Adipocyte (in vitro differentiated cells): ENCODE results near the gene COG5.

ENCODE experiments used
- DNase-seq: peaks from one replicate; pipeline ENCODE4 v3.0.0-alpha.2; 2015; ENCODE audit warnings: low read depth
- H3K27me3 ChIP-seq: replicated peaks from 2 replicates; pipeline ENCODE4 v1.7.0; 2013; ENCODE audit warnings: mild to moderate bottlenecking, low read length, moderate library complexity; ENCODE audit not compliant: control insufficient read depth, insufficient read depth
- H3K36me3 ChIP-seq: 2 replicates; pipeline ENCODE4 v1.7.0; 2013; ENCODE audit warnings: low read length, mild to moderate bottlenecking, moderate library complexity; ENCODE audit not compliant: control insufficient read depth, insufficient read depth, severe bottlenecking
- H3K4me1 ChIP-seq: 2 replicates; pipeline ENCODE4 v1.7.0; 2013; ENCODE audit warnings: mild to moderate bottlenecking, low read length, moderate library complexity; ENCODE audit not compliant: control insufficient read depth, insufficient read depth
- H3K4me3 ChIP-seq: 2 replicates; pipeline ENCODE4 v1.7.0; 2013; ENCODE audit warnings: mild to moderate bottlenecking, low read length, moderate library complexity
- H3K9ac ChIP-seq: 2 replicates; pipeline ENCODE4 v1.7.0; 2013; ENCODE audit warnings: mild to moderate bottlenecking, low read length, moderate library complexity
- H3K9me3 ChIP-seq: 2 replicates; pipeline ENCODE4 v1.7.0; 2013; ENCODE audit warnings: mild to moderate bottlenecking, low read length, moderate library complexity; ENCODE audit not compliant: control insufficient read depth

The COG5 gene

GRCh38 chr7:107213945-107214344 lies 349.8 kb downstream of the COG5 start:
- Histone ChIP-seq H3K9me3 (no peaks in the 10 kb centered on the region), H3K27me3 (no peaks in the 10 kb centered on the region), H3K4me1 (peaks cover 13% of the 10 kb centered on the region), H3K36me3 (peaks cover 14% of the 10 kb centered on the region), H3K4me3 (no peak overlapping the region), H3K9ac (no peak overlapping the region)
- no peak for DNase-seq

- Histone ChIP-seq H3K4me3 (no peak overlapping the region), H3K36me3 (peaks cover 14% of the 10 kb centered on the region), H3K9ac (no peak overlapping the region), H3K4me1 (peaks cover 19% of the 10 kb centered on the region), H3K27me3 (no peaks in the 10 kb centered on the region), H3K9me3 (no peaks in the 10 kb centered on the region)
- DNase-seq, result no peak
These were observed 350.4 kb downstream of the COG5 start for GRCh38 chr7:107213193-107213788.

GRCh38 chr7:107212725-107213124 lies 351.0 kb downstream of the COG5 start:
- Histone ChIP-seq H3K36me3 (peaks cover 14% of the 10 kb centered on the region), H3K9ac (no peak overlapping the region), H3K4me1 (peaks cover 24% of the 10 kb centered on the region), H3K9me3 (no peaks in the 10 kb centered on the region), H3K27me3 (no peaks in the 10 kb centered on the region), H3K4me3 (no peak overlapping the region)
- DNase-seq, result no peak

- Histone ChIP-seq H3K27me3 (no peaks in the 10 kb centered on the region), H3K4me1 (peaks cover 41% of the 10 kb centered on the region), H3K9ac (no peak overlapping the region), H3K9me3 (no peaks in the 10 kb centered on the region), H3K4me3 (no peak overlapping the region), H3K36me3 (peaks cover 17% of the 10 kb centered on the region)
- no peak for DNase-seq
These were observed 353.3 kb downstream of the COG5 start for GRCh38 chr7:107210400-107210799.

GRCh38 chr7:107209565-107209964 lies 354.2 kb downstream of the COG5 start:
- H3K9ac ChIP-seq, result no peak overlapping the region
- DNase-seq, result no peak
- H3K27me3 ChIP-seq, result no peaks in the 10 kb centered on the region

GRCh38 chr7:107208563-107208962 lies 355.2 kb downstream of the COG5 start:
- Histone ChIP-seq H3K9me3 (no peaks in the 10 kb centered on the region), H3K4me3 (peak overlapping the region; percentile 48), H3K4me1 (peaks cover 38% of the 10 kb centered on the region), H3K27me3 (no peaks in the 10 kb centered on the region), H3K36me3 (peaks cover 34% of the 10 kb centered on the region), H3K9ac (peak overlapping the region; percentile 68)
- no peak for DNase-seq

More at GRCh38 chr7:107209565-107209964, 354.2 kb downstream of the COG5 start:
- Histone ChIP-seq H3K36me3 (peaks cover 25% of the 10 kb centered on the region), H3K4me1 (peaks cover 41% of the 10 kb centered on the region), H3K9me3 (no peaks in the 10 kb centered on the region), H3K4me3 (no peak overlapping the region)

GRCh38 chr7:107208024-107208521 lies 355.6 kb downstream of the COG5 start:
- peaks cover 39% of the 10 kb centered on the region for H3K36me3 ChIP-seq
- H3K27me3 ChIP-seq, result no peaks in the 10 kb centered on the region
- peaks cover 35% of the 10 kb centered on the region for H3K4me1 ChIP-seq
- peak overlapping the region; percentile 48 for H3K4me3 ChIP-seq
- peak overlapping the region; percentile 68 for H3K9ac ChIP-seq
- peak; percentile 85 for DNase-seq
- H3K9me3 ChIP-seq, result no peaks in the 10 kb centered on the region

- Histone ChIP-seq H3K27me3 (no peaks in the 10 kb centered on the region), H3K9me3 (no peaks in the 10 kb centered on the region), H3K36me3 (peaks cover 45% of the 10 kb centered on the region), H3K4me1 (peaks cover 31% of the 10 kb centered on the region), H3K9ac (peak overlapping the region; percentile 68), H3K4me3 (peak overlapping the region; percentile 4)
- peak; percentile 39 for DNase-seq
These were observed 356.3 kb downstream of the COG5 start for GRCh38 chr7:107207459-107207858.

GRCh38 chr7:107206706-107207105 lies 357.0 kb downstream of the COG5 start:
- H3K27me3 ChIP-seq, result no peaks in the 10 kb centered on the region
- H3K4me1 ChIP-seq, result peaks cover 33% of the 10 kb centered on the region
- H3K4me3 ChIP-seq, result no peak overlapping the region
- peaks cover 53% of the 10 kb centered on the region for H3K36me3 ChIP-seq
- no peaks in the 10 kb centered on the region for H3K9me3 ChIP-seq
- no peak for DNase-seq
- no peak overlapping the region for H3K9ac ChIP-seq

- Histone ChIP-seq H3K36me3 (peaks cover 58% of the 10 kb centered on the region), H3K9me3 (no peaks in the 10 kb centered on the region), H3K27me3 (no peaks in the 10 kb centered on the region), H3K4me1 (peaks cover 38% of the 10 kb centered on the region), H3K9ac (no peak overlapping the region), H3K4me3 (no peak overlapping the region)
- peak; percentile 38 for DNase-seq
These were observed 357.6 kb downstream of the COG5 start for GRCh38 chr7:107206136-107206535.

GRCh38 chr7:107203607-107204006 lies 360.1 kb downstream of the COG5 start:
- no peak for DNase-seq
- peaks cover 69% of the 10 kb centered on the region for H3K36me3 ChIP-seq

More at GRCh38 chr7:107203607-107204006, 360.1 kb downstream of the COG5 start:
- Histone ChIP-seq H3K9me3 (no peaks in the 10 kb centered on the region), H3K27me3 (no peaks in the 10 kb centered on the region), H3K4me3 (no peak overlapping the region), H3K4me1 (peaks cover 32% of the 10 kb centered on the region), H3K9ac (no peak overlapping the region)
